Retinal pigment epithelial cell (primary cell): ENCODE results near the gene CD1B.
"Not testable (repeated sequence)": the region's sequence is repeated elsewhere in the genome, so short reads cannot be mapped to it uniquely, and the experiment has no call there.

ENCODE experiments used
- DNase-seq: peaks from one replicate; pipeline ENCODE4 v3.0.0-alpha.2; 2010; ENCODE audit warnings: low read depth
- H3K4me3 ChIP-seq: 2 replicates; pipeline ENCODE4 v1.5.1; 2011; ENCODE audit warnings: mild to moderate bottlenecking, low read length, control low read depth, moderate library complexity
- CTCF ChIP-seq: conservative IDR thresholded peaks from 2 replicates; pipeline ENCODE4 v1.5.1; 2011; ENCODE audit warnings: low read depth, low read length, control low read depth, inconsistent platforms

Gene CD1B

GRCh38 chr1:158289811-158290210 lies 41.5 kb downstream of the CD1B start, which contains the start of gene CD1C:
Gene CD1C (plus strand): TSS chr1:158289923. CDS start chr1:158290065, 142 bp downstream.
- H3K4me3 ChIP-seq: no peak within 1 kb of the TSS
- no peak for TF ChIP-seq CTCF
- DNase-seq: no peak

- TF ChIP-seq CTCF: no peak
- H3K4me3 ChIP-seq: no peak overlapping the region
- no peak for DNase-seq
Measured at GRCh38 chr1:158286941-158287346, 44.4 kb downstream of the CD1B start.

GRCh38 chr1:158286487-158286886 lies 44.8 kb downstream of the CD1B start:
- no peak for DNase-seq
- no peak overlapping the region for H3K4me3 ChIP-seq
- TF ChIP-seq CTCF: no peak

- no peak for DNase-seq
- no peak for TF ChIP-seq CTCF
- H3K4me3 ChIP-seq: no peak overlapping the region
Measured at GRCh38 chr1:158285756-158286241, 45.5 kb downstream of the CD1B start.

- TF ChIP-seq CTCF: no peak
- DNase-seq: no peak
- no peak overlapping the region for H3K4me3 ChIP-seq
Measured at GRCh38 chr1:158283965-158284364, 47.4 kb downstream of the CD1B start.

- DNase-seq, H3K4me3 ChIP-seq: not testable (repeated sequence)
Measured at GRCh38 chr1:158282421-158282820, 48.9 kb downstream of the CD1B start.
